Activated CD8-positive, alpha-beta memory T cell treated with anti-CD3 and anti-CD28 coated beads, Interleukin-2, amount 50 U/mL, for 1 hour (primary cell): Measurements from ENCODE around the gene TOP2B.

Experiments
- DNase-seq: peaks from one replicate; pipeline ENCODE4 v3.0.0-alpha.2; 2020; ENCODE audit errors: extremely low read depth

Gene TOP2B

GRCh38 chr3:25563601-25564000 lies 101.1 kb downstream of the TOP2B start:
- DNase-seq, result no peak

GRCh38 chr3:25558796-25559195 lies 105.9 kb downstream of the TOP2B start:
- DNase-seq, result no peak

GRCh38 chr3:25558121-25558520 lies 106.6 kb downstream of the TOP2B start:
- DNase-seq, result no peak

GRCh38 chr3:25557694-25558093 lies 107.0 kb downstream of the TOP2B start:
- no peak for DNase-seq

- DNase-seq, result no peak
These were observed 108.3 kb downstream of the TOP2B start for GRCh38 chr3:25556447-25556846.

- DNase-seq, result no peak
These were observed 108.8 kb downstream of the TOP2B start for GRCh38 chr3:25555695-25556437.

GRCh38 chr3:25554376-25554775 lies 110.3 kb downstream of the TOP2B start:
- DNase-seq, result no peak

GRCh38 chr3:25552251-25552650 lies 112.5 kb downstream of the TOP2B start:
- no peak for DNase-seq

- no peak for DNase-seq
These were observed 115.9 kb downstream of the TOP2B start for GRCh38 chr3:25548836-25549235.

- no peak for DNase-seq
These were observed 116.6 kb downstream of the TOP2B start for GRCh38 chr3:25547943-25548674.
